ENCODE results near the gene SLC5A11.

Gene SLC5A11

DNA sequence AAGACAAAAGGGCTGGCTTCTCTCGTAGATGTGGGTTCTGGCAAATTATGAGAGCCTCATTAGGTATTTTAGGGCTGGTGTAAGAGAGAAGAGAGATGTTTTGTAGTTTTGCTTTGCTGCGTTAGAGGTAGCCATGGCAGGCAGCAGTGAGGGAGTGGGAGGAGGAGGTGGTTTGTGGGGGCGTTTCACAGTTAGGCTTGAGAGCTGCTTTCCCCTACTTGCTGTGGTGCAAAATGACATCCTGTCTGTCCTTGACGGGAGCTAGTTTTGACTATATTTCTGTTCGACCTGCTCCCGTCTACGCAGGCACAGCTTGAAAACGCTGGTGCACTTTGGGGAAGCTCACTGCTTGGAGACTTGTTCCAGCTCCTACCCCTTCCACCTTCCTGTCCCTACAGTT lies 75.5 kb downstream of the SLC5A11 start:
- DNase-seq = no peak

DNA sequence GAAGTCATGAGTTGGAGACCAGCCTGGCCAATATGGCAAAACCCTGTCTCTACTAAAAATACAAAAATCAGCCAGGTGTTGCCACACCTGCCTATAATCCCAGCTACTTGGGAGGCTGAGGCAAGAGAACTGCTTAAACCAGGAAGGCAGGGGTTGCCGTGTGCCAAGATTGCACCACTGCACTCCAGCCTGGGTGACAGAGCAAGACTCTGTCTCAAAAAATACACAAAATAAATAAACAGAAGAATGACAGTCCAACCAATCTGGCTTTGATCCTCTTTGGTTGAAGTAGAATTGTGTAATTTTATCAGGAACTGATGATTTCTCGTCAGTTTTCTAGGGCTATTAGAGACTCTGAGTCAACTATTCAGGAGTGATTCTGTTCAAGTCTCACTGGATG lies 79.4 kb downstream of the SLC5A11 start:
- no peak for DNase-seq

GRCh38 chr16:24929409-24929808 lies 83.6 kb downstream of the SLC5A11 start:
- DNase-seq = no peak

DNA sequence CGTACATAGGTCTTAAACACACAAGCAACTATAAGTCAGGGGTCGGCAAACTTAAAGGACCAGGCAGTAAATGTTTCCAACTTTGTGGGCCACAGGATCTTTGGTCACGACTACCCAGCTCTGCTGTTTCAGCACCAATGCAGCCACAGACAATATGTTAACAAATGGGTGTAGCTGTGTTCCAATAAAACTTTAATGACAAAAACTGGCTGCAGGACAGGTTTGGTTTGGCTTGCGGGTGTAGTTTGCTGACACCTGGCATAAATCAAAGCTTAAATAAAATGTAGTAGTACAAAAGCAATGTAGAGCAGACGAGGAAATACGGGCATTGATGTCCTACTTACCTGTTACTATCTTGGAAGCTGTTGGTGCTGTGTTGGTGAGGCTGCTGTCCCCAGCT lies 84.7 kb downstream of the SLC5A11 start:
- no peak for DNase-seq

DNA sequence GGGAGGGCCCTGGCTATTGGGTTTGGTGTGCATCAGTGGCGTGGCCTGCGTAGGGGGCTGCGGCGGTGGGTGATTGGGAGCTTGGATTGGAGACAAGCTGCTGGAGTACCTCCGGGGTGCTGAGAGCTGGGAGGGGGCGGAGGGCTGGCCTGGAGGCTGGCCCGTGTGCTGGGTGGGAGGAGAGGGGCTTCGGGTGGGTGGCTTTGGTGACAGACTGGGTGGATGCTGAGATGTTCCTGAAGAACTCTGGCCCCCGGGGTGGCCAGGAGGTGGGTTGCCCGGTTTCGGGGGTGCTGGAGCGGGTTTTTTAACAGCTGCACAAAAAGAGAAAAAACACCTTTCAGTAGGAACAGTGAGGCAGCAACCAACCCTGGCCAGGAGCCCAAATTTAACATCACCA lies 85.3 kb downstream of the SLC5A11 start:
- no peak for DNase-seq

DNA sequence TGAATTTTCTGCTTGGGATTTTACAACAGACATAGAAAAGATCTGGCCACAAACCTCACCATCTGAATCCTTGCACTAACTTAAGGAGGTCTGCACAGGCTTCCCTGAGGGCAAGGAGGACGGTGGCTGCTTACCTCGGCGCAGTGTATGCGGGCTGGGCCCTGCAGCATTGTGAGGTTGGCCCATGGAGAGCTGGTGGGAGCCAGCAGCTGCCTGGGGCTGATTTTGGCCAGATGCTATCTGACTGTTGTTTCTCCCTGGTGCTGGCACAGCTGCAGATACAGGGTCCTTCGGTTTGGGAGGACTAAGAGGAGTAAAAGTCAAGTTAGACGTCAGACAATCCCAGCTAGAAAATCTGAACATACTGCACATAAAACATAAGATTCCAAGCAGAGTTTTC lies 89.6 kb downstream of the SLC5A11 start:
- no peak for DNase-seq

- no peak for DNase-seq
Observed at GRCh38 chr16:24936151-24936550, 90.4 kb downstream of the SLC5A11 start.

- no peak for DNase-seq
Observed at GRCh38 chr16:24939224-24939623, 93.5 kb downstream of the SLC5A11 start.

DNA sequence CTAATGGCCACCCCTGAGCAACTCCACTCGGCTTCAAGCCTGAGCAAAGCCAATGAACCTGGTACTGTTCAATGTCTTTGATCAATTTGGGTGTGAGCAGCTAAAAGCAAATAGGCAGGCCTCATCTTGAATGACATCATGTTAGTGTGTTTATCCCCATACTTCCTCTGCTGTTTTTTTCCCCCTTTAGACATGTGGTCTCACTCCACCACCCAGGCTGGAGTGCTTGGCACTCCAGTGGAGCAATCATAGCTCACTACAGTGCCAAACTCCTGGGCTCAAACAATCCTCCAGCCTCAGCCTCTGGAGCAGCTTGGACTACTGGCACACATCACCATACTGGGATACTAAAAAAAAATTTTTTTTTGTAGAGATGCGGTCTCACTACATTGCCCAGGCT lies 94.0 kb downstream of the SLC5A11 start:
- no peak for DNase-seq

- no peak for DNase-seq
Observed at GRCh38 chr16:24943471-24943870, 97.7 kb downstream of the SLC5A11 start.

DNA sequence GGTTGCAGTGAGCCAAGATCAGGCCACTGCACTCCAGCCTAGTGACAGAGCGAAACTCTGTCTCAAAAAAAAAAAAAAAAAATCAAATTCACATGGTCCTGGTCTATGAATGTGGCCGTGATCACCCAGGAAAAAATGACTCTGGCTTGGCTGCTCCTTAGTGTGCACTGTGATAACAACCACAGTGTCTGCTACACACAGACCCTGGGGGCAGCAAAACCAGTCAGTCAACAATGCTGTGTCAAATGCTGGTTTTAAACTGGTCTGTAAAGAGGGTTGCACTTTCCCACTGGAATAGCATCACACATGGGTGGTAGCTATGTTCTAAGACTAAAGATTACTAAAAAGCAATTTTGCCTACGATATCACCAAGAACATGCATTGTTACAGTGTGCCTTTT lies 98.4 kb downstream of the SLC5A11 start:
- no peak for DNase-seq

DNA sequence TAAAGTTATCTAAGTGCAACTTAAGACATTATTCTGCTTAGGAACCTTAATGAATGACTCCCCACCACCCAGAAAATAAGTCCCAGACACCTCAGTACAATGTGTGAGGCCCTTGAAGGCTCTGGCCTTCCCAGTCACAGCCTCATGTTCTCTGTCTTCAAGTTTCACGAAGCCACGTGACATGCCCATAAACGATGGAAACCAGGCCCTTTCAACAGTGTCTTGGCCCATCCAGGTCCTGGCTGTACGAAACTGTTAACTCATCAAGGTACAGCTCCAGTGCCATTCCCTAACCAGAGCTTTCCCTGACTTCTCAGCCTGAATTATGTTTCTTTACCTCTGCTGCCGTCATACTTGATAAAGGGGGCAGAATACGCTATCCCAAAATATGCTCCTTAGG lies 100.4 kb downstream of the SLC5A11 start:
- no peak for DNase-seq

DNA sequence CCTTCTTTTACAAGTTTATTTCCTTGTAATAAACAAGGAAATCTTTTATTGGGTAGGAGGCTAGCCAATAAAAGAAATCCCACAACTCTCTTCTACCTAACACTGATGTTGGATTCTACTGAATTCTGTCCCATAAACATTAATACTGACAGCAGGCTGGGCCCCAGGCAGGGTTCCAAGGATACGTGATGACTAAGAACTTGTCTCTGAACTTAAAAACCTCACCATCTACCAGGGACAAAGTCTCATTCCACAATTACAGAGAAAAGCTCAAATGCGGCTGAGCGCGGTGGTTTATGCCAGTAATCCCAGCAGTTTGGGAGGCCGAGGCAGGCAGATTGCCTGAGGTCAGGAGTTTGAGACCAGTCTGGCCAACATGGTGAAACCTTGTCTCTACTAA lies 104.5 kb downstream of the SLC5A11 start:
- no peak for DNase-seq

DNA sequence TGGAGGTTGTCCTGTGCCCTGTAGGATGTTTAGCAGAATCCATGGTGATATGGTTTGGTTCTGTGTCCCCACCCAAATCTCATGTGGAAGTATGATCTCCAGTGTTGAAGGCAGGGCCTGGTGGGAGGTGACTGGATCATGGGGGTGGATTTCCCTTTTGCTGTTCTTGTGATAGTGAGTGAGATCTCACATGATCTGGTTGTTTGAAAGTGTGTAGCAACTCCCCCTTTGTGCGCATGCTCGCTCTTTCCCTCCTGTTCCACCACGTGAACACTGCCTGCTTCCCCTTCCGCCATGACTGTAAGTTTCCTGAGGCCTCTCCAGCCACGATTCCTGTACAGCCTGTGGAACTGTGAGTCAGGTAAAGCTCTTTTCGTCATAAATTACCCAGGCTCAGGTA lies 107.5 kb downstream of the SLC5A11 start:
- DNase-seq = no peak

DNA sequence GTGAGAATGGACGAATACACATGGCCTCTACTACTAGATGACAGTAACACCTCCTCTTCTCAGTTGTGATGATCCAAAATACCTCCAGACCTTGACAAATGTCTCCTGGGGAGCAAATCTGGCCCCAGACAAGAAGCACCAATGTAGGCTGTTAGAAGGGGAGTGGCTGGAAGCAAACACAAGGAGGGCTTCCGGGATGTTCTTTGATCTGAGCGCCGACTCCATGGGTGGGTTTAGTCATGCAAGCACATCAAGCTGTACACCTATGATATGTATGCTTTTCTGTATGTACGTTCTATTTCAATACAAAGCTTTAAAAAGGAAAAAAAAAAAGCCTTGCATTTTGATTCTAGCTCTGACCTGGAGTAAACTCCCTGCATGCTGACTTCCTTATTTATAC lies 108.0 kb downstream of the SLC5A11 start:
- no peak for DNase-seq

GRCh38 chr16:24954137-24954536 lies 108.4 kb downstream of the SLC5A11 start:
- DNase-seq = no peak

DNA sequence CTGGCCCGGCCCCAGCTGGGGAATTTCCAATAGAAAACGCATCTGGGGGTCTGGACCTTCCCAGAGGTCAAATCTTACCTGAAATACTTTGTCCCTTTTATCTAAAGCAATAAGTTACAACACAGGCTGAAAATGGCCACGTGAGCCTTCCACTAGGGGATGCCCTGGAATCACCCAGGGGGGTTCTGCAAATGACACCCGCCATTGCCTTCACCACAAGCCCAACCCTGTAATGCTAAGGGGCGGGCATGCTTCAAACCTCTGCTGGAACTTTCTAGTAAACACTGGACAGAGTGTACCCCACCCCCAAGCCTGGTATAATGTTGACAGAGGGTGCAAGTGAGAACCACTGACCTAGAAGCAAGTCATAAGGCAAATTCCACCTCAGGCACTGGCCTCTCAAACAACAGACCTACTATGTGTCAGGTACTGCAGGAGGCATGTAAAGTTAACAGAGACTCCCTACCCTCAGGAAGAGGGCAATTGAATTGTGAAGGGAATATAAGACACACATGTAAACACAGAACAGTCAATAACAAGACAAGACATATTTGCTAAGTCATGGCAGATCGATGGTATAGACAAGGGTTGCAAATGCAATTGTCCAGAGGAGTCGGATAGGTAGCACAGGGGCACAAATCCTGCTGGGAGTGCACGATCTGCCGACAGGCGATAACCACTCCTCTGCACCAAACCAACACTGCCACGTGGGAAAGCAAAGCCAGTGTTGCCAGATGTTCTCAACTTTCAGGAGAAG lies 110.4 kb downstream of the SLC5A11 start:
- DNase-seq = no peak

DNA sequence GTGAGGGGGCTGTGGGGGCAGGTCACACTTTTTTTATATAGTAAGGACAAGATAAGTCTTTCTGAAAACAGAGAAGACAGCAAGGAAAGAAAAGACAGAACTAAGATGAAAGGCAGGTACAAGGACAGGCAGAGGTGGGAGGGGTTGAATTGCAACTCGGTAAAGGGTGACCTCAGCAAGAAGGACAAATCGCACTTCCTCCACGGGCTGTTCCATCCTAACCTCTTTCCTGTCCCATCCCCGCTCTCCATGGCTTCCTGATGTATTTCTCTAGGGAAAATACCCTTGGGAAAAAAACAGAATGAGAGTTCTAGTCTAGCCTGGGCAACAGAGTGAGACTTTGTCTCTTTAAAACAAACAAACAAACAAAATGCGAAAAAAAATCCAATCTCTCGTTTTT lies 112.1 kb downstream of the SLC5A11 start:
- DNase-seq = no peak

Data from stimulated activated CD4-positive, alpha-beta T cell treated with anti-CD3 and anti-CD28 coated beads, Interleukin-4, amount 100 ng/mL, for 24 hours (primary cell).